Esophagus (tissue), 2 donors: Measurements from ENCODE around the gene EFCAB6. TPM values are rescaled to one million over a fixed set of nuclear protein-coding genes. Genes with fewer than 3 reads are reported as not detected.

Experiments used
- H3K27ac ChIP-seq, 2 donors: one replicate each; pipeline ENCODE4 v1.5.1; 2013; ENCODE audit warnings: low read depth in 2 of 2, mild to moderate bottlenecking in 2 of 2, inconsistent platforms in 1 of 2, low read length in 1 of 2, moderate library complexity in 1 of 2
- H3K27me3 ChIP-seq, 2 donors: one replicate each; pipeline ENCODE4 v1.6.1; 2013; ENCODE audit warnings: low read length in 2 of 2, control low read depth in 1 of 2, mild to moderate bottlenecking in 1 of 2; ENCODE audit not compliant: insufficient read depth in 2 of 2, control insufficient read depth in 1 of 2
- H3K36me3 ChIP-seq, 2 donors: one replicate each; pipeline ENCODE4 v1.6.1; 2013; ENCODE audit warnings: low read length in 1 of 2; ENCODE audit not compliant: control insufficient read depth in 2 of 2, insufficient read depth in 2 of 2
- H3K4me1 ChIP-seq, 2 donors: one replicate each; pipeline ENCODE4 v1.6.1; 2013; ENCODE audit warnings: low read length in 1 of 2; ENCODE audit not compliant: control insufficient read depth in 2 of 2, insufficient read depth in 2 of 2
- H3K4me3 ChIP-seq, 2 donors: one replicate each; pipeline ENCODE4 v1.5.1; 2013; ENCODE audit warnings: low read length in 2 of 2, mild to moderate bottlenecking in 2 of 2, low read depth in 1 of 2, moderate library complexity in 1 of 2
- H3K9me3 ChIP-seq, 2 donors: one replicate each; pipeline ENCODE4 v1.6.1; 2013; ENCODE audit warnings: mild to moderate bottlenecking in 2 of 2, low read depth in 1 of 2, low read length in 1 of 2, moderate library complexity in 1 of 2; ENCODE audit not compliant: control insufficient read depth in 2 of 2, insufficient read depth in 1 of 2
- WGBS, 2 donors: extraction: QIAGEN DNeasy Blood & Tissue Kit; methylation state at CpG; one replicate each; pipeline ENCODE4 v1.1.7; 2013; 5-methylcytosine and 5-hydroxymethylcytosine counted together
- polyA plus RNA-seq, 2 donors: library from polyadenylated mRNA; stranded (reverse); fragments of 200-250 nt; gene quantifications; one replicate each; pipeline ENCODE4 v1.2.3, GENCODE V29; 2013
- donor health status: healthy with polysubstance abuse.
- donor health status: Bipolar disorder and iron deficiency.

Gene EFCAB6
- polyA plus RNA-seq, 2 donors = 0.24 to 0.29 TPM

GRCh38 chr22:43535336-43535735, 276.8 kb downstream of the EFCAB6 start:
- H3K4me1 ChIP-seq = peaks cover 0 to 22% of the 10 kb centered on the region in 2 donors
- H3K9me3 ChIP-seq = no peaks in the 10 kb centered on the region
- H3K4me3 ChIP-seq = no peak overlapping the region
- H3K27ac ChIP-seq = peak overlapping the region; percentile 26 to 84
- WGBS, 2 donors = 64 to 75% methylated on average over 7 of the region's 7 CpGs
- H3K27me3 ChIP-seq = no peaks in the 10 kb centered on the region
- H3K36me3 ChIP-seq = no peaks in the 10 kb centered on the region

GRCh38 chr22:43534916-43535315, 277.2 kb downstream of the EFCAB6 start:
- 81 to 84% methylated on average over 6 of the region's 6 CpGs for WGBS, 2 donors
- H3K9me3 ChIP-seq = no peaks in the 10 kb centered on the region
- peak overlapping the region in 1 of 2 donors; percentile 68 for H3K27ac ChIP-seq
- no peak overlapping the region for H3K4me3 ChIP-seq
- H3K4me1 ChIP-seq = peaks cover 0 to 24% of the 10 kb centered on the region in 2 donors
- H3K27me3 ChIP-seq = no peaks in the 10 kb centered on the region
- H3K36me3 ChIP-seq = no peaks in the 10 kb centered on the region

GRCh38 chr22:43533656-43534428, 278.3 kb downstream of the EFCAB6 start:
- H3K36me3 ChIP-seq = no peaks in the 10 kb centered on the region
- no peak overlapping the region for H3K27ac ChIP-seq
- no peaks in the 10 kb centered on the region for H3K27me3 ChIP-seq
- peaks cover 0 to 20% of the 10 kb centered on the region in 2 donors for H3K4me1 ChIP-seq
- 91% methylated on average over 10 of the region's 10 CpGs for WGBS, 2 donors
- no peak overlapping the region for H3K4me3 ChIP-seq
- peaks cover 0 to 3% of the 10 kb centered on the region in 2 donors for H3K9me3 ChIP-seq

- Histone ChIP-seq H3K9me3 (peaks cover 0 to 3% of the 10 kb centered on the region in 2 donors), H3K27me3 (no peaks in the 10 kb centered on the region), H3K4me1 (peaks cover 0 to 20% of the 10 kb centered on the region in 2 donors), H3K4me3 (no peak overlapping the region), H3K36me3 (no peaks in the 10 kb centered on the region), H3K27ac (no peak overlapping the region)
- WGBS, 2 donors = 79 to 86% methylated on average over 3 of the region's 3 CpGs
Measured at GRCh38 chr22:43533156-43533530, 279.0 kb downstream of the EFCAB6 start.

- H3K27me3 ChIP-seq = no peaks in the 10 kb centered on the region
Measured at GRCh38 chr22:43532301-43533155, 279.6 kb downstream of the EFCAB6 start.

GRCh38 chr22:43531651-43532050, 280.5 kb downstream of the EFCAB6 start:
- WGBS, 2 donors = 50 to 53% methylated on average over 4 of the region's 4 CpGs
- Histone ChIP-seq H3K27ac (no peak overlapping the region), H3K4me1 (peaks cover 0 to 20% of the 10 kb centered on the region in 2 donors), H3K9me3 (peaks cover 0 to 3% of the 10 kb centered on the region in 2 donors), H3K36me3 (no peaks in the 10 kb centered on the region), H3K4me3 (no peak overlapping the region), H3K27me3 (no peaks in the 10 kb centered on the region)

More at GRCh38 chr22:43532301-43533155, 279.6 kb downstream of the EFCAB6 start:
- H3K36me3 ChIP-seq = no peaks in the 10 kb centered on the region
- H3K4me3 ChIP-seq = no peak overlapping the region
- peaks cover 0 to 20% of the 10 kb centered on the region in 2 donors for H3K4me1 ChIP-seq
- 74 to 78% methylated on average over 17 of the region's 17 CpGs for WGBS, 2 donors
- peak overlapping the region in 1 of 2 donors; percentile 61 for H3K27ac ChIP-seq
- H3K9me3 ChIP-seq = peaks cover 0 to 3% of the 10 kb centered on the region in 2 donors

- H3K4me1 ChIP-seq = peaks cover 0 to 18% of the 10 kb centered on the region in 2 donors
- H3K36me3 ChIP-seq = no peaks in the 10 kb centered on the region
- H3K27ac ChIP-seq = peak overlapping the region; percentile 33 to 44
- 56 to 59% methylated on average over 34 of the region's 34 CpGs for WGBS, 2 donors
- no peaks in the 10 kb centered on the region for H3K27me3 ChIP-seq
- H3K4me3 ChIP-seq = peak overlapping the region in 1 of 2 donors; percentile 11
- peaks cover 0 to 3% of the 10 kb centered on the region in 2 donors for H3K9me3 ChIP-seq
Measured at GRCh38 chr22:43530349-43531201, 281.5 kb downstream of the EFCAB6 start.

- 45 to 68% methylated on average over 9 of the region's 9 CpGs for WGBS, 2 donors
Measured at GRCh38 chr22:43529934-43530333, 282.2 kb downstream of the EFCAB6 start.

GRCh38 chr22:43529461-43529860, 282.6 kb downstream of the EFCAB6 start:
- 93 to 95% methylated on average over 2 of the region's 2 CpGs for WGBS, 2 donors
- peaks cover 0 to 15% of the 10 kb centered on the region in 2 donors for H3K4me1 ChIP-seq
- no peak overlapping the region for H3K27ac ChIP-seq

More at GRCh38 chr22:43529934-43530333, 282.2 kb downstream of the EFCAB6 start:
- peaks cover 0 to 3% of the 10 kb centered on the region in 2 donors for H3K9me3 ChIP-seq
- H3K27me3 ChIP-seq = no peaks in the 10 kb centered on the region
- no peak overlapping the region for H3K4me3 ChIP-seq
- H3K27ac ChIP-seq = no peak overlapping the region
- peaks cover 0 to 17% of the 10 kb centered on the region in 2 donors for H3K4me1 ChIP-seq
- no peaks in the 10 kb centered on the region for H3K36me3 ChIP-seq

More at GRCh38 chr22:43529461-43529860, 282.6 kb downstream of the EFCAB6 start:
- Histone ChIP-seq H3K9me3 (peaks cover 0 to 3% of the 10 kb centered on the region in 2 donors), H3K36me3 (no peaks in the 10 kb centered on the region), H3K27me3 (no peaks in the 10 kb centered on the region), H3K4me3 (no peak overlapping the region)
